ENCODE measurements around the gene MSL1. TPM values are rescaled to one million over a fixed set of nuclear protein-coding genes. Genes with fewer than 3 reads are reported as not detected.

MSL1 gene
- total RNA-seq, 1 donor from 2014 or later, result 86.8 TPM

DNA sequence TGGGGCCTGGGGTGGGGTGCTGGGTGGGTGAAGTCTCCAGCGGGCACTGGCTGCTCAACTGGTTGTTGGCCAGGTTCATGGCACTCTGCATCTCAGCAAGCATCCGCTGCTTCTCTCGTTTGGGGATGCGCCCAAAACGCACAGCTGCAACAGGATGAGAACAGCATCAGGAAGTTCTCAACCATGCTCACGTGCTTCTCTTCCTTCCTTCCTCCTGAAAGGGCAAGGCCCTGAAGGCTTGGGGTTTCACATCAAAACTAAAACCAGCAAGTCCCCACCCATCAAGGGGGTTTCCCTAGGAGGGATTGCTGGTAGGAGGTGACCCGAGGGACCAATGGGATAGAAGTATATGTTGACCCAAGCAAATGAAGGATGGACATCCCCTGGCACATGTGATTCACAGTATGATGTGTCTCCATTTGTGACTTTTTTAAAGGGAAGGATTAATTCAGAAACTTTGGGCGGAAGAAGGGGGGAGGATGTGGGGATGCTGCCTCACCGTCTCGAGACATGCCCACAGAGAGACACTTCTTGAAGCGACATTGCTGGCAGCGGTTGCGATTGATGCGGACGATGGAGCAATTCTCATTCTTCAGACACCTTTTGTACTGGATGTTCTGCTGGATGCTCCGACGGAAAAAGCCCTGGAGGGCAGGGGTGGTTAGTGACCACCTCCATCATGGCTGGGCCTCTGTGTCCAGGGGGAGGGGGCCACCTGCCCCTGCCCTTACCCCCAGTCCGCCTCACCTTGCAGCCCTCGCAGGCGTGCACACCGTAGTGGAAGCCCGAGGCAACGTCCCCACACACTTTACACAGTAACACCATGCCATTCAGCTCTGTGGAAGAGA lies 25.6 kb upstream of the MSL1 start:
- H3K27ac Mint-ChIP-seq (ENCODE audit: unreplicated experiment), result peak overlapping the region; percentile 0
- no peaks in the 10 kb centered on the region for H3K9me3 Mint-ChIP-seq (ENCODE audit: unreplicated experiment)
- peaks cover 34% of the 10 kb centered on the region for H3K4me1 Mint-ChIP-seq (ENCODE audit: unreplicated experiment)
- no peaks in the 10 kb centered on the region for H3K27me3 Mint-ChIP-seq (ENCODE audit: unreplicated experiment)
- no peak overlapping the region for H3K4me3 Mint-ChIP-seq (ENCODE audit: unreplicated experiment)
- no peak for DNase-seq (ENCODE audit: extremely low spot score, unreplicated experiment)
- TF ChIP-seq, protein P1, sequence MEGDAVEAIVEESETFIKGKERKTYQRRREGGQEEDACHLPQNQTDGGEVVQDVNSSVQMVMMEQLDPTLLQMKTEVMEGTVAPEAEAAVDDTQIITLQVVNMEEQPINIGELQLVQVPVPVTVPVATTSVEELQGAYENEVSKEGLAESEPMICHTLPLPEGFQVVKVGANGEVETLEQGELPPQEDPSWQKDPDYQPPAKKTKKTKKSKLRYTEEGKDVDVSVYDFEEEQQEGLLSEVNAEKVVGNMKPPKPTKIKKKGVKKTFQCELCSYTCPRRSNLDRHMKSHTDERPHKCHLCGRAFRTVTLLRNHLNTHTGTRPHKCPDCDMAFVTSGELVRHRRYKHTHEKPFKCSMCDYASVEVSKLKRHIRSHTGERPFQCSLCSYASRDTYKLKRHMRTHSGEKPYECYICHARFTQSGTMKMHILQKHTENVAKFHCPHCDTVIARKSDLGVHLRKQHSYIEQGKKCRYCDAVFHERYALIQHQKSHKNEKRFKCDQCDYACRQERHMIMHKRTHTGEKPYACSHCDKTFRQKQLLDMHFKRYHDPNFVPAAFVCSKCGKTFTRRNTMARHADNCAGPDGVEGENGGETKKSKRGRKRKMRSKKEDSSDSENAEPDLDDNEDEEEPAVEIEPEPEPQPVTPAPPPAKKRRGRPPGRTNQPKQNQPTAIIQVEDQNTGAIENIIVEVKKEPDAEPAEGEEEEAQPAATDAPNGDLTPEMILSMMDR (IDR thresholded peaks at IDR 0.05), result no peak
- peaks cover 18% of the 10 kb centered on the region for H3K36me3 Mint-ChIP-seq (ENCODE audit: unreplicated experiment)

DNA sequence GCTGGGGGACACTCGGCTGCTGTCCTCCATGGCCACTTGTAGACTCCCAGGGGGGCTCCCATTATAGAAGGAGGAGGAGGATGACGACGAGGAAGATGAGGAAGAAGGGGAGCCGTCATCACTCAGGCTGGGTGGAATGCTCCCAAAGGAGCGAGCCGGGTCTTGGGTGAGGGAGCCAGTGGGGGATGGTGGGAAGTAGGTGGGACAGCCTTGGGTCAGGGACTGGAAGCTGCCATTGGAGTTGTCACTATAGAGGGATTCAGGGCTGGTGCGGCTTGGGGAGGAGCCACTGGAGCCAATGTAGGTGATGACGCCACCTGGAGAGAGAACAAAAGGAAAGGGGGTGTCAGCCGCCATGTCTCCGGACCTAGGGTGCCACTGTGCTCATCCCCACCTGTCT lies 24.7 kb upstream of the MSL1 start:
- Mint-ChIP-seq H3K36me3 (ENCODE audit: unreplicated experiment) (peaks cover 18% of the 10 kb centered on the region), H3K4me1 (ENCODE audit: unreplicated experiment) (peaks cover 42% of the 10 kb centered on the region), H3K4me3 (ENCODE audit: unreplicated experiment) (peak overlapping the region; percentile 4), H3K27me3 (ENCODE audit: unreplicated experiment) (no peaks in the 10 kb centered on the region), H3K27ac (ENCODE audit: unreplicated experiment) (peak overlapping the region; percentile 31), H3K9me3 (ENCODE audit: unreplicated experiment) (no peaks in the 10 kb centered on the region)
- TF ChIP-seq, protein P1 (IDR thresholded peaks at IDR 0.05), result no peak
- no peak for DNase-seq (ENCODE audit: extremely low spot score, unreplicated experiment)

DNA sequence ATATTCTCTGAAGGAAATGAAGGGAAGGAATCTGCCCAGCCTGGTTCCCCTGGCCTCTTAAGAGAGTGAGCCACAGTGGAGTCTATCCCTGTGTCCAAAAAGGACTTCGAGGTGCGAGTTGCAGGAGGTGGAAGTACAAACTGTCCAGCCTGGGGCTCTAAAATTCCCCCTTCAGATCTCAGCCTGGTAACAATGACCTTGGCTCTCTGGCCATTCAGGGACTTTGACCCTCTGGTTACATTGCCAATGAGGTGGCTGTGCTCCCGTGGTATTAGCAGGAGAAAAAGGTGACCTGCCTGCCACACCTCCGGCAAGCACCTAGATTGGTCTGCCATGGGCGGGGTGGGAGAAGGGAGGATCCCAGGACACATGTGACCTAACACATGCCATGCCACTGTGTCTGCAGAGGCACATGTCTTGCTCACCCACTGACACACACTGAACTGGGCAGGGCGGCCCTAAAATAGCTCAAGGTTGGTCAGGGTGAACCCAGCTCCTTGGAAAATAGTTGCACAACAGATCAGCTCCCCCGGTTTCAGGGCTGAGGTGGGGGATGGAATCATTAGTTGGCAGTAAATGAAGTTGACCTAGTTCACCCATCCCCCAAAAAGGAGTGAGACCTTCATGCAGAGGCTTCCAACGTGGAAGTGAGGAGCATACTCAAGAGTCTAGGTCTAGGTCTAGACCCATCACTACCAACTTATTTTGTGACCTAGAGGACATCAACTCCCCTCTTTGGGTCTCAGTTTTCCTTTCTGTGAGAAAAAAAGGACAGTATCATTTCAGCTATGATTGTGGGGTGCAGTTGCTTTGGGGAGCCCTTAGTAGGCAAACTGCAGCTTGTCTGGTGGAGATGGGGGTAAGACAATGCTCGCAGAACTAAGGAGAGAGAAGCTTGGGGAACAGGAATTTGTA lies 23.6 kb upstream of the MSL1 start:
- Mint-ChIP-seq H3K27me3 (ENCODE audit: unreplicated experiment) (no peaks in the 10 kb centered on the region), H3K4me1 (ENCODE audit: unreplicated experiment) (peaks cover 45% of the 10 kb centered on the region), H3K9me3 (ENCODE audit: unreplicated experiment) (no peaks in the 10 kb centered on the region), H3K27ac (ENCODE audit: unreplicated experiment) (peak overlapping the region; percentile 97), H3K4me3 (ENCODE audit: unreplicated experiment) (peak overlapping the region; percentile 89), H3K36me3 (ENCODE audit: unreplicated experiment) (peaks cover 18% of the 10 kb centered on the region)
- TF ChIP-seq, protein P1 (IDR thresholded peaks at IDR 0.05), result no peak
- DNase-seq (ENCODE audit: extremely low spot score, unreplicated experiment), result no peak

DNA sequence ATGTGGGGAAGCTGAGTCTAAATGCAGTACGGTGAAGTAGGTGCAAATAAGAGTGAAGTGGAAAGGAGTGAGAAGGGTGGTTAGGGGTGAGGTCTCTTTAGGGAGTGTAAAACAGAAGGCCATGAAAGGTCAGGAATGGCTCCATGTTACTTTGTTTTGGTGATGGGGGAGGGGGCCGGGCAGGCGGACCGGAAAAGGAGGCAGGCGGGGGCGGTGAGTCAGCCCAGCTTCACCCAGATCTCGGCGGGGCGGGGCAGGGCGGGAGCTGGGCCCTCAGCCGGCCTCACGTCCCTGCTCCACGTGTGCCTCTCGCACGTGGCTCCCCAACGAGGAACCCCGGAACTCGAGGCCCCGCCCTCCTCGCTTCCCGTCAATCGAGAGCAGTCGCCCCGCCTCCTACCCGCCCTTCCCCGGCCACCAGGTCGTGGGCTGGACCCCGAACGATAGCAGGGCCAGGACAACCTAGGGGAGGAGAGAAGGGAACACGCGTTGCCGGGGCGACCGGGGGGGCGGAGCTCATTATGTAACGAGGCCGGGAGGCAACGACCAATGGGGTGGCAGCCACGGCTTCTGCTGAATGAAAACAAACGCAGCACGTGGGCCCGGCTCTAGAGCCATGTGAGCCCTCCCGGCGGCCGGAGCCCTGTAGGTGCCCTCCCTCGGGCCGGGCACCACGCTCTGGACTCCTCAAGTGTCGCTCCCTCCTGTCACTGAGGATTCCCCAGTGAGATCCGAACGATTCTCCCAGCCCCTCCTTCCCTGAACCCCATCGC lies 22.7 kb upstream of the MSL1 start:
- H3K27ac Mint-ChIP-seq (ENCODE audit: unreplicated experiment), result peak overlapping the region; percentile 97
- no peaks in the 10 kb centered on the region for H3K9me3 Mint-ChIP-seq (ENCODE audit: unreplicated experiment)
- H3K4me3 Mint-ChIP-seq (ENCODE audit: unreplicated experiment), result peak overlapping the region; percentile 89

More for the DNA sequence above, 22.7 kb upstream of the MSL1 start:
- Mint-ChIP-seq H3K27me3 (ENCODE audit: unreplicated experiment) (no peaks in the 10 kb centered on the region), H3K4me1 (ENCODE audit: unreplicated experiment) (peaks cover 49% of the 10 kb centered on the region), H3K36me3 (ENCODE audit: unreplicated experiment) (peaks cover 12% of the 10 kb centered on the region)
- DNase-seq (ENCODE audit: extremely low spot score, unreplicated experiment), result peak; percentile 96
- TF ChIP-seq, protein P1 (IDR thresholded peaks at IDR 0.05), result no peak

All from osteocyte (in vitro differentiated cells).